Measurements from ENCODE around the gene CLIC4. TPM values are rescaled to one million over a fixed set of nuclear protein-coding genes. Genes with fewer than 3 reads are reported as not detected.
"Not testable (repeated sequence)": the region's sequence is repeated elsewhere in the genome, so short reads cannot be mapped to it uniquely, and the experiment has no call there.

CLIC4 gene
- total RNA-seq, 4 donors from 2014 or later: 53.0 to 151 (median 95.3) TPM

GRCh38 chr1:24749886-24750285, 4.6 kb downstream of the CLIC4 start:
- no peaks in the 10 kb centered on the region for H3K36me3 ChIP-seq
- intact Hi-C loops (cut with DNase I): no loop called here
- DNase-seq: no peak
- no peaks in the 10 kb centered on the region for H3K9me3 ChIP-seq
- TF ChIP-seq CTCF (IDR thresholded peaks at IDR 0.05) (no peak), POLR2A (IDR thresholded peaks at IDR 0.05) (no peak)
- H3K27ac ChIP-seq: no peak overlapping the region
- no peaks in the 10 kb centered on the region for H3K27me3 ChIP-seq
- 91% methylated on average over 8 of the region's 8 CpGs for WGBS, 2 donors
- no peak overlapping the region for H3K4me3 ChIP-seq (replicated peaks in 1 of 3)
- H3K4me1 ChIP-seq: peaks cover 5 to 22% of the 10 kb centered on the region in 2 donors

DNA sequence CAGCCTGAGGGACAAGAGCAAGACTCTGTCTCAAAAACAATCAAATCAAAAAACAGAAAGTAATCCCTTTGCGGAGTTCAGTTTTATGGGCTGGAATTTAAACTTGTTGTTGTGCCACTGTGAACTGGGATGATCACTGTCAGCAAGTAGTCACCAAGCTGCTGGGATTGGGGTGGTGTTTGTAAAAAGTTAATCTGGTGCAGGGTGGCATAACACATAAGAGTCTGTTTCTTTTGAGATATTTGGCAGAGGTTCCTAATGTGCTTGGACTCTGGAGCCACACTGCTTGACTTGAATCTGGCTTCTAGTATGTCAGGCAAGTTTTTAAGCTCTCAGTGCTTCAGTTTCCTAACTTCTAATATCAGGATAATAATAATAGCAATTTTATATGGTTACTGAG, 6.6 kb downstream of the CLIC4 start:
- no peak overlapping the region for H3K4me3 ChIP-seq (replicated peaks in 1 of 3)
- 87 to 92% methylated on average over 1 of the region's 1 CpG for WGBS, 2 donors
- no peak for DNase-seq
- no peaks in the 10 kb centered on the region for H3K36me3 ChIP-seq
- H3K27ac ChIP-seq: no peak overlapping the region
- no peak for TF ChIP-seq CTCF (IDR thresholded peaks at IDR 0.05)
- TF ChIP-seq POLR2A (IDR thresholded peaks at IDR 0.05): no peak
- intact Hi-C loops (cut with DNase I): no loop called here
- no peaks in the 10 kb centered on the region for H3K27me3 ChIP-seq
- peaks cover under 1 to 22% of the 10 kb centered on the region in 2 donors for H3K4me1 ChIP-seq
- no peaks in the 10 kb centered on the region for H3K9me3 ChIP-seq

DNA sequence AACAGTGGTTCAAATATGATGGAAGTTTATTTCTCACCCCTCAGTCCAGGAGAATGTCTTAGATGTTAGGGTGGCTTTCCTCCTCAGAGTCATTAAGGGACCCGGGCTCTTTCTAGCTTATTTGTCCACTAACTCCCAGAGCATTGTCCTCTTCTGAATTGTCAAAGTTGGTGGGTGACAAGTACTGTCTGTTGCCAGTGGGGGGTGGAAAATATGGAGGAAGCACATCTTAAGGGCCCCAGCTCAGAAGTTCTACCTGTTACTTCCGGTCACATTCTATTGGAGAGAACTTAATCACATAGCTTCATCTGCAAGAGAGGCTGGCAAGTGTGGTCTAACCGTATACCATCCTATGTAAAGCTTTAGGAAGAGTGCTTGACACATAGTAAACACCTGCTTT, 7.1 kb downstream of the CLIC4 start:
- DNase-seq: no peak
- Histone ChIP-seq H3K9me3 (no peaks in the 10 kb centered on the region), H3K4me3 (replicated peaks in 1 of 3) (no peak overlapping the region), H3K36me3 (no peaks in the 10 kb centered on the region), H3K27ac (no peak overlapping the region), H3K4me1 (peaks cover 0 to 22% of the 10 kb centered on the region in 2 donors), H3K27me3 (no peaks in the 10 kb centered on the region)
- TF ChIP-seq CTCF (IDR thresholded peaks at IDR 0.05): no peak
- no peak for TF ChIP-seq POLR2A (IDR thresholded peaks at IDR 0.05)
- 66 to 74% methylated on average over 3 of the region's 3 CpGs for WGBS, 2 donors
- intact Hi-C loops (cut with DNase I): no loop called here

GRCh38 chr1:24754229-24754628, 9.0 kb downstream of the CLIC4 start:
- intact Hi-C loops (cut with DNase I): no loop called here
- H3K27me3 ChIP-seq: no peaks in the 10 kb centered on the region
- peak overlapping the region in 1 of 3 donors; percentile 43 for H3K27ac ChIP-seq
- H3K36me3 ChIP-seq: no peaks in the 10 kb centered on the region
- no peak for DNase-seq
- H3K4me3 ChIP-seq (replicated peaks in 1 of 3): no peak overlapping the region
- H3K9me3 ChIP-seq: no peaks in the 10 kb centered on the region
- H3K4me1 ChIP-seq: peaks cover 0 to 11% of the 10 kb centered on the region in 2 donors
- TF ChIP-seq CTCF (IDR thresholded peaks at IDR 0.05): no peak
- TF ChIP-seq POLR2A (IDR thresholded peaks at IDR 0.05): no peak
- 73 to 81% methylated on average over 5 of the region's 5 CpGs for WGBS, 2 donors

DNA sequence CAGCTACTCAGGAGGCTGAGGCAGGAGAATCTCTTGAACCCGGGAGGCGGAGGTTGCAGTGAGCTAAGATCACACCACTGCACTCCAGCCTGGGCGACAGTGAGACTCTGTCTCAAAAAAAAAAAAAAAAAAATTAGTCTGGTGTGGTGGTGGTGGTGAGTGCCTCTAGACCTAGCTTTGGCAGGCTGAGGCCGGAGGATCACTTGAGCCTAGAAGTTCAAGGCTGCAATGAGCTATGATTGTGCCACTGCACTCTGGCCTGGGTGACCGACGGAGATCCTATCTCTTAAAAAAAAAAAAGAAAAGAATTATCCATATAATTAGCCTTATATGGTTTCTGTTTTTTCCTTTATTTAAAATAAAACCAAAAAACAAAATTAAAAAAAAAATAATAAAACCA, 10.1 kb downstream of the CLIC4 start:
- H3K4me3 ChIP-seq (replicated peaks in 1 of 3); DNase-seq; H3K27ac ChIP-seq; H3K9me3 ChIP-seq; intact Hi-C loops (cut with DNase I); H3K27me3 ChIP-seq; H3K36me3 ChIP-seq: not testable (repeated sequence)
- peaks cover 0 to 11% of the 10 kb centered on the region in 2 donors for H3K4me1 ChIP-seq
- 95 to 97% methylated on average over 6 of the region's 6 CpGs for WGBS, 2 donors

- no peak overlapping the region for H3K27ac ChIP-seq
- H3K4me3 ChIP-seq (replicated peaks in 1 of 3): no peak overlapping the region
- no peak for TF ChIP-seq POLR2A (IDR thresholded peaks at IDR 0.05)
- no peak for TF ChIP-seq CTCF (IDR thresholded peaks at IDR 0.05)
- no peaks in the 10 kb centered on the region for H3K9me3 ChIP-seq
- no peaks in the 10 kb centered on the region for H3K36me3 ChIP-seq
- WGBS, 2 donors: 96 to 97% methylated on average over 2 of the region's 2 CpGs
- intact Hi-C loops (cut with DNase I): no loop called here
- no peaks in the 10 kb centered on the region for H3K27me3 ChIP-seq
- peaks cover 0 to 11% of the 10 kb centered on the region in 2 donors for H3K4me1 ChIP-seq
- no peak for DNase-seq
Observed at GRCh38 chr1:24756395-24756794, 11.1 kb downstream of the CLIC4 start.
